ENCODE measurements around the gene PHACTR2.

PHACTR2 gene

DNA sequence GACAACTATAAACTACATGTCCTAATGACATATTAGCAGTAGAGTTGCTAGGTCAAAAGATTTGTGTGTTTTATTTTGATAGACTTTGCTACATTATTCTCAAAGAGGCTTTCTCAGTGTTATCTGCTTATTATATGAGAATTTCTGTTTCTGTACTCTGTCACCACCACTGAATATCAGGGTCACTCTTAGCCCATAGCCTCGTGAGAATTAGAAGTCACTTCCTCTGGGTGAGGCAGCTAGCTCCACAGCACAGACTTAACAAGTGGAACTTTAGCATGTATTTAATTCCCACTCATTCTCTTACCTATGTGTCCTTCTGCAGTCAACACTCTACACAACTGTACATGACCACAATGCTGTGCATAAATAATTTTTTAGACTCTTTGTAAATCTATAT is 6.7 kb downstream of the PHACTR2 start:
- H2AFZ ChIP-seq (ENCODE audit: low read length) = no peak overlapping the region
- H3K27me3 ChIP-seq (replicated peaks; ENCODE audit: insufficient read depth, low read length) = no peaks in the 10 kb centered on the region
- H3K9ac ChIP-seq (ENCODE audit: low read length) = no peak overlapping the region
- no peaks in the 10 kb centered on the region for H3K79me2 ChIP-seq (ENCODE audit: low read length)
- H3F3A ChIP-seq (ENCODE audit: insufficient read depth, low read length) = no peaks in the 10 kb centered on the region
- no peak overlapping the region for H3K4me2 ChIP-seq (ENCODE audit: low read depth, low read length)
- TF ChIP-seq, protein P1, sequence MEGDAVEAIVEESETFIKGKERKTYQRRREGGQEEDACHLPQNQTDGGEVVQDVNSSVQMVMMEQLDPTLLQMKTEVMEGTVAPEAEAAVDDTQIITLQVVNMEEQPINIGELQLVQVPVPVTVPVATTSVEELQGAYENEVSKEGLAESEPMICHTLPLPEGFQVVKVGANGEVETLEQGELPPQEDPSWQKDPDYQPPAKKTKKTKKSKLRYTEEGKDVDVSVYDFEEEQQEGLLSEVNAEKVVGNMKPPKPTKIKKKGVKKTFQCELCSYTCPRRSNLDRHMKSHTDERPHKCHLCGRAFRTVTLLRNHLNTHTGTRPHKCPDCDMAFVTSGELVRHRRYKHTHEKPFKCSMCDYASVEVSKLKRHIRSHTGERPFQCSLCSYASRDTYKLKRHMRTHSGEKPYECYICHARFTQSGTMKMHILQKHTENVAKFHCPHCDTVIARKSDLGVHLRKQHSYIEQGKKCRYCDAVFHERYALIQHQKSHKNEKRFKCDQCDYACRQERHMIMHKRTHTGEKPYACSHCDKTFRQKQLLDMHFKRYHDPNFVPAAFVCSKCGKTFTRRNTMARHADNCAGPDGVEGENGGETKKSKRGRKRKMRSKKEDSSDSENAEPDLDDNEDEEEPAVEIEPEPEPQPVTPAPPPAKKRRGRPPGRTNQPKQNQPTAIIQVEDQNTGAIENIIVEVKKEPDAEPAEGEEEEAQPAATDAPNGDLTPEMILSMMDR (IDR thresholded peaks at IDR 0.05; ENCODE audit: low read length) = no peak
- TF ChIP-seq EZH2phosphoT487 (IDR thresholded peaks at IDR 0.05; ENCODE audit: low read length) = no peak
- TF ChIP-seq EZH2 (optimal IDR thresholded peaks at IDR 0.05; ENCODE audit: low read depth, low read length) = no peak
- no peak overlapping the region for H3K4me3 ChIP-seq (ENCODE audit: low read length)
- H4K20me1 ChIP-seq (ENCODE audit: insufficient read depth, low read length) = no peaks in the 10 kb centered on the region
- no peaks in the 10 kb centered on the region for H3K9me3 ChIP-seq (replicated peaks; ENCODE audit: insufficient read depth, low read length)
- H3K4me1 ChIP-seq (ENCODE audit: low read length) = no peaks in the 10 kb centered on the region
- DNase-seq = no peak
- no peak overlapping the region for H3K27ac ChIP-seq (ENCODE audit: low read length)
- no peaks in the 10 kb centered on the region for H3K9me2 ChIP-seq (replicated peaks; ENCODE audit: insufficient read depth, low read length)
- no peaks in the 10 kb centered on the region for H3K36me3 ChIP-seq (replicated peaks; ENCODE audit: insufficient read depth, low read length)

- no peak for DNase-seq
These were observed 7.9 kb downstream of the PHACTR2 start for GRCh38 chr6:143685653-143686052.

GRCh38 chr6:143687591-143687990 is 9.8 kb downstream of the PHACTR2 start:
- Histone ChIP-seq H3K4me2 (ENCODE audit: low read depth, low read length) (no peak overlapping the region), H3K36me3 (replicated peaks; ENCODE audit: insufficient read depth, low read length) (no peaks in the 10 kb centered on the region), H3K9me3 (replicated peaks; ENCODE audit: insufficient read depth, low read length) (no peaks in the 10 kb centered on the region), H3F3A (ENCODE audit: insufficient read depth, low read length) (no peaks in the 10 kb centered on the region), H3K27me3 (replicated peaks; ENCODE audit: insufficient read depth, low read length) (no peaks in the 10 kb centered on the region), H3K9ac (ENCODE audit: low read length) (no peak overlapping the region), H3K79me2 (ENCODE audit: low read length) (no peaks in the 10 kb centered on the region), H3K9me2 (replicated peaks; ENCODE audit: insufficient read depth, low read length) (no peaks in the 10 kb centered on the region), H3K27ac (ENCODE audit: low read length) (no peak overlapping the region), H3K4me3 (ENCODE audit: low read length) (no peak overlapping the region), H2AFZ (ENCODE audit: low read length) (no peak overlapping the region), H3K4me1 (ENCODE audit: low read length) (no peaks in the 10 kb centered on the region), H4K20me1 (ENCODE audit: insufficient read depth, low read length) (no peaks in the 10 kb centered on the region)
- no peak for DNase-seq
- no peak for TF ChIP-seq EZH2phosphoT487 (IDR thresholded peaks at IDR 0.05; ENCODE audit: low read length)
- TF ChIP-seq EZH2 (optimal IDR thresholded peaks at IDR 0.05; ENCODE audit: low read depth, low read length) = no peak
- TF ChIP-seq, protein P1 (IDR thresholded peaks at IDR 0.05; ENCODE audit: low read length) = no peak

More at GRCh38 chr6:143685653-143686052, 7.9 kb downstream of the PHACTR2 start:
- TF ChIP-seq, protein P1 (IDR thresholded peaks at IDR 0.05; ENCODE audit: low read length) = no peak
- no peak for TF ChIP-seq EZH2 (optimal IDR thresholded peaks at IDR 0.05; ENCODE audit: low read depth, low read length)
- TF ChIP-seq EZH2phosphoT487 (IDR thresholded peaks at IDR 0.05; ENCODE audit: low read length) = no peak
- H2AFZ ChIP-seq (ENCODE audit: low read length) = no peak overlapping the region
- no peaks in the 10 kb centered on the region for H3K4me1 ChIP-seq (ENCODE audit: low read length)
- H4K20me1 ChIP-seq (ENCODE audit: insufficient read depth, low read length) = no peaks in the 10 kb centered on the region
- no peak overlapping the region for H3K4me2 ChIP-seq (ENCODE audit: low read depth, low read length)
- H3K9me2 ChIP-seq (replicated peaks; ENCODE audit: insufficient read depth, low read length) = no peaks in the 10 kb centered on the region
- no peaks in the 10 kb centered on the region for H3K27me3 ChIP-seq (replicated peaks; ENCODE audit: insufficient read depth, low read length)
- no peak overlapping the region for H3K4me3 ChIP-seq (ENCODE audit: low read length)
- H3K79me2 ChIP-seq (ENCODE audit: low read length) = no peaks in the 10 kb centered on the region
- no peaks in the 10 kb centered on the region for H3K9me3 ChIP-seq (replicated peaks; ENCODE audit: insufficient read depth, low read length)
- H3K36me3 ChIP-seq (replicated peaks; ENCODE audit: insufficient read depth, low read length) = no peaks in the 10 kb centered on the region
- no peaks in the 10 kb centered on the region for H3F3A ChIP-seq (ENCODE audit: insufficient read depth, low read length)
- no peak overlapping the region for H3K9ac ChIP-seq (ENCODE audit: low read length)
- H3K27ac ChIP-seq (ENCODE audit: low read length) = no peak overlapping the region

All from MM.1S (cell line).